H1 (cell line): Measurements from ENCODE around the gene SNX13.

Experiments
- CTCF ChIP-seq, 3 experiments: IDR thresholded peaks; 1 replicate in 2 of 3; 2 replicates in 1 of 3; pipeline versions ENCODE4 v1.5.1 to v1.6.1; 2011; ENCODE audit warnings: low read length in 3 of 3, mild to moderate bottlenecking in 3 of 3, inconsistent platforms in 2 of 3, low read depth in 1 of 3, moderate library complexity in 1 of 3; ENCODE audit not compliant: insufficient read depth in 1 of 3; ENCODE audit errors: control extremely low read depth in 1 of 3
- MAFK ChIP-seq: IDR thresholded peaks from 2 replicates; pipeline ENCODE4 v1.6.1; 2012; ENCODE audit warnings: low read depth, mild to moderate bottlenecking, improper control_type of control experiment, low read length

DNA sequence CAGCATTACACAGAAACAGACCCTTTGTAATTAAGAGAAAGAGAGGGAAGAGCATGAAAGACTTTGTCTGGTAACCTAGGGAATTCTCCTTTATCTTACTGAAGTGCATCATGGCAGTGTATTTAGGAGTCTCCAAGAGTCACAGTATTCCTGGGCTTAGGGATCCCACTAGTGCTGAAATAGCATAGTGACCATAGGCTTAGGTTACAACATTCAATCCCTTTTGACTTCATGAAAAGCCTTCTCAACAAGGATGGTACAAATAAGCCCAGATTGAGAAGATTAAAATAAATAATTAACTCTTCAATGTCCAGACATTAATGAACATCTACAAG lies 76.5 kb downstream of the SNX13 start:
- no peak for TF ChIP-seq CTCF (IDR thresholded peaks at IDR 0.05; ENCODE audit: control extremely low read depth in 1 of 3, insufficient read depth in 1 of 3, low read depth in 1 of 3, low read length in 3 of 3)
- TF ChIP-seq MAFK: no peak
